GM10266 (cell line): Measurements from ENCODE around the gene STX8.

ENCODE experiments used
- DNase-seq: peaks from one replicate; pipeline ENCODE4 v3.0.0; 2012; ENCODE audit errors: extremely low spot score
- TF ChIP-seq, protein P1 (sequence below): IDR thresholded peaks from 2 replicates; pipeline ENCODE4 v1.5.1; 2012; ENCODE audit warnings: mild to moderate bottlenecking, low read depth; ENCODE audit not compliant: control insufficient read depth, insufficient read depth; ENCODE audit errors: missing control alignments

The STX8 gene

DNA sequence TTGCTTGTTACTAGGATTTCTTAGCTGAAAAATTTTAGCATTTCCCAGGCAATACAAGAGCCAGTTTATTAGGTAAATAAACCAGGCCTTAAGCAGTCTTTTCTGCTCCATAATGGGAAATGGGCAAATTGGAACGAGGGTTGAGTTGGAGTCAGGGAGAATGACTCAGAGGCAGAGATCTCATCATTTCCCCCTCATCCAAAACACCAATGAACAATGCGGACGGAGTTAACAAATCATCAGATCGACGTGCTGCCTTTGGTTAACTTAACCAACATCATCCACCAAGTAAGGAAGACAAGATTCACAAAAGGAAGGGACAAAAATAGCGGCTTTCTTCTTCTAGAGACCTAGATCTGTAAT, 243.5 kb downstream of the STX8 start:
- no peak for DNase-seq
- TF ChIP-seq, protein P1, sequence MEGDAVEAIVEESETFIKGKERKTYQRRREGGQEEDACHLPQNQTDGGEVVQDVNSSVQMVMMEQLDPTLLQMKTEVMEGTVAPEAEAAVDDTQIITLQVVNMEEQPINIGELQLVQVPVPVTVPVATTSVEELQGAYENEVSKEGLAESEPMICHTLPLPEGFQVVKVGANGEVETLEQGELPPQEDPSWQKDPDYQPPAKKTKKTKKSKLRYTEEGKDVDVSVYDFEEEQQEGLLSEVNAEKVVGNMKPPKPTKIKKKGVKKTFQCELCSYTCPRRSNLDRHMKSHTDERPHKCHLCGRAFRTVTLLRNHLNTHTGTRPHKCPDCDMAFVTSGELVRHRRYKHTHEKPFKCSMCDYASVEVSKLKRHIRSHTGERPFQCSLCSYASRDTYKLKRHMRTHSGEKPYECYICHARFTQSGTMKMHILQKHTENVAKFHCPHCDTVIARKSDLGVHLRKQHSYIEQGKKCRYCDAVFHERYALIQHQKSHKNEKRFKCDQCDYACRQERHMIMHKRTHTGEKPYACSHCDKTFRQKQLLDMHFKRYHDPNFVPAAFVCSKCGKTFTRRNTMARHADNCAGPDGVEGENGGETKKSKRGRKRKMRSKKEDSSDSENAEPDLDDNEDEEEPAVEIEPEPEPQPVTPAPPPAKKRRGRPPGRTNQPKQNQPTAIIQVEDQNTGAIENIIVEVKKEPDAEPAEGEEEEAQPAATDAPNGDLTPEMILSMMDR: no peak

DNA sequence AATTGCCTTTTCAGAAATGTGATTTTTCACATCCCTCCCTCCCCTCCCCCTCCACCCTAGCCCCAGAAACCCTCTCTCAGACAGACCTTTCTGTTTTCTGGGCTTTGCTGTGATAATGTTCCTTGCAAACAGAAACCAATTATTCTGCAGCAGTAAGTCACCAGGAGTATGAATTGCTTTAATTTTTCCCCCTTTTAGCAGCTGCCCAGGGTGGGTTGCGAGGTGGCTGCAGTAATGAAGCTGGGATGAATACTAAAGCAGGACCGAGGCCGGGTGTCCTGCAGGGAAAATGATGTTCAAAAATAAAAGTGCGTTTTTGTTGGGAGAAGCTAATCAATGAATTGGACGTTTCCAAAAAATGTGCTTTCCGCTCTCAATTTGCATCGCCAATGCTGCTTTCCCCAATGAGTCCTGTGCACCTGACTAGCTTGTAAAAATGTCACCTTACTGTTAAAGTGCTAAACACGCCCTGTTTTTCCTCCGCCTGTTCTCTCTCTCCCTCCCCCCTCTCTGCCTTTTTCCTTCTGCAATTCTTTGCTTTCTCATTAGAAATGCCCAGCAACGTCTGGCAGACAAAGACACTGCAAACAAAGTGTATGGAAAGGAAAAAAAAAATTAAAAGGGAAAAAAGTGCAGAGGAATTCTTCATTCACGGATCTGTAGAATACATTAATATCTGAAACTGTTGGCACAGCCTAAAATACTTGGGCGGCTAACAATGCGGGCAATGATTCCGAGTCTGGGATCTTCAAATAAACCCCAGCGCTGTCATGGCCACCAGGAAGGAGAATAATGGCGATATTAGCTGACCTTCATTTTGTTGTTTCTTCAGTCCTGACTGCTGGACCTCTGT, 244.1 kb downstream of the STX8 start:
- no peak for DNase-seq
- TF ChIP-seq, protein P1: no peak

DNA sequence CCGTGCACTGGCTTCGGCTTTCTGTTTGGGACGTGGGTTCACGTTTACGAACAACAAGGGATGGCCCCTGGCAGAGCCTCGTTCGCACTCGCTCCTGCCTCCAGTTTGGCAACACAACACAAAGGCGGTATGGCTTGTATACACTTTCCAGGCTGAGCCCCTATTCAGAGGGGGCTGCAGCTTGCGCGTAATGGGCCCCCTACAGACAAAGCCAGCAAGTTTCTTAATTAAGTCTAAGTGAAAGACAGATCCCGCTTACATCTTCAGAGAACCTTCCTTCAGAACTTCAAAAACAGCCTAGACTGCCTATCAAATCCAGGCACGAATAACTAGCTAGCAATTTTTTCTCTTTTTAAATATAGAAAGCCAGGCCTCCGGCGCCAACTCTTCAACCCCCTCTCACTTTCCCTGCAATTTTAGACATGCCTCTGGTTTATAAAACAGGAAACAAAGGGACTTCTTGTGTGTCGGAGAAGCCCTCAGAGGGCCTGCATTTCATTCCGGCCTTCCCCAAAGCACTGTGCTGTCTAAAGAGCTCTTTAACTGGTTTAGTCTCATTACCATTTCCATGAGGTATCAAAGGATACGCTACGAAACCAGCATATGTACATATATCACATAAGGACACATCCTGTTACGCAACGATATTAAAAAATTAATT, 244.9 kb downstream of the STX8 start:
- DNase-seq: no peak
- TF ChIP-seq, protein P1: no peak

DNA sequence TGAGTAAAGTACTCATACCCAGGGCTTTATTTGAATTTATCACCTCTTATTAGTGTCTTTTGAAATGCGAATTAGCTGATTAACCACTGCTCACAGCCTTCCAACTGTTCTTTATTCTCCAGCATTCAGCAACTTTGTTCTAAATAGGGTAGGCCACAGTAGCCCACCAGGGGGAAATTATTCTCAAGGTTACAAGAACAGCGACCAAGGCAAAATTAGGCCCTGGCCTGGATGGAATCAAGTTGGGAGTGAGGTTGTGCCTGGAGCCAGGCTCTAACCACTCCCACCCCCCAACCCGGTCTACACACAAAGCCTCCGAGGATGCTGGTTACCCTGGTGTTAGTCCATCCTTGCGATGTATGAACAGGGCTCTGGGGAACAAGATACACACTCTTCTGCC, 245.5 kb downstream of the STX8 start:
- TF ChIP-seq, protein P1: no peak
- DNase-seq: no peak

DNA sequence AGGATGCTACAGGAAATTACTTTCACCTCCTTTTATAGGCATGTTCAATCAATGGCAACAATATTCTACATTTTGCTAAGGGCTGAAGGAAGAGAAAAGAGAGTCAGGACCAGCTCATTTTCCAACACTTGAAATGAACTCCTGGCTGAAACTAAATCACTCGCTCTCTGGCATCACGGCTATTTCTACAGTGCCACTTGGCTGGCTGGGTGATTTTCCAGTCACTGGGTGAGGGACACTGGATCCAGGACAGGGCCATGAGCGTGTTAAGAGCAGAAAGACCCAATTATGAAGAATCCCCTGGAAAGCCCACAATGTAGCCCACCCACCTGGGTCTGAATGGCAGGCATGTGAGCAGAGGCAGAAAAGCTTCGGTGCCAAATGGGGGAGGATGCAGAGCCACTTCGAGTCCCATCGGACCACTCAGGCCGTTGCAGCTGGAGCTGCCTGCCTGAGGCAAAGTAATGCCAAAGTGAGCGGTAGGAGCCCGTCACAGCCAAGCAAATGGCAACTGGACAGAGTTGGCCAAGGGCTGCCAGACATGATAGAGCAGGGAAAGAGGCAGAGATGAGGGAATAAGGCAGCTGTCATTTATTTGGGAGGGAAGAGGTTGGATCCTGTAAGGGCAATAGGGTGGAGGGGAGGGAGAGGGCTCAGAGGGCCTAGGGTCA, 246.2 kb downstream of the STX8 start:
- TF ChIP-seq, protein P1: no peak
- DNase-seq: no peak

DNA sequence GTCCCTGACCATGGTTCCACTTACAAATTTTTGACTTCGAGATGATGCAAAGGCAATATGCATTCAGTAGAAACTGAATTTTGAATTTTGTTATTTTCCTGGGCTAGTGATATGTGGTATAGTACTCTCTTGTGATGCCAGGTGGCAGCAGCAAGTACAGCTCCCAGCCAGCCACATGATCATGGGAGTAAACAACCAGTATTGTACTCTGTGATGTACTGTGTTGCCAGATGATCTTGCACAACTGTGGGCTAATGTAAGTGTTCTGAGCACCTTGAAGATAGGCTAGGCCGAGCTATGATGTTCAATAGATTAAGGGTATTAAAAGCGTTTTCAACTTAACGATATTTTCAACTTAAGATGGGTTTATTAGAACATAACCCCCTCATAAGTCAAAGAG, 250.8 kb downstream of the STX8 start:
- TF ChIP-seq, protein P1: no peak

More for the DNA sequence above, 250.8 kb downstream of the STX8 start:
- DNase-seq: no peak
